ENCODE data around the gene PIM3.

Gene PIM3

DNA sequence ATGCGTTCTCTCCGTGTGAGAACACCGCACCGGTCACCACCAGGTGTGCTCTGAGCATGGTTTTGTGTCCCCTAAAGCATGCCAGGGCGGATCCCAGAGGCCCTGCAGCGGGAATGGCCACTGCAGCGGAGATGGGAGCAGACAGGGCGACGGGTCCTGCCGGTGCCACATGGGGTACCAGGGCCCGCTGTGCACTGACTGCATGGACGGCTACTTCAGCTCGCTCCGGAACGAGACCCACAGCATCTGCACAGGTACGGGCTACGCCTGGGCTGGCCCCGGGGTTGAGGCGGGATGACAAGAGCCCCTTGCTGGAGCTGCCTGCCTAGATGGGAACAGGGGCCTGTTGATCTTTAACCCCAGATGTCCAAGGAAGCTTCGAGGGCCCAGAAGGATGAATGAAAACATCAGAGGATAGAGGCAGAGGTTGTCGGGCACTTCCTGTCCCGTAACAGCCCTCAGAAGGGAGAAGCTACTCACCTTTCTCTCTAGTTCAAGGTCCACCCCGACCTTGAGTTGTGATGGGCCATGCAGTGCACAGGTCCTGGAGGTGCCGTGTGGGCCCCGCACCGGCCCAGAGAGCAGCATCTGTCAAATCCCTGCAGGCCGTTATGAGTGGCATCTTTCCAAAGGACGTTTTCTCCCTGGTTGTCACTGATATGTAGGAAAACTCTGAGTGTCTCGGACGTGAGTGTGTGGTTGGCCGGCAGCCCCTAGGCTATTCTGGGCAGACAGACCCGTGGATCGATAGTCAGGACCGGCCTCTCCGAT is 38.9 kb upstream of the PIM3 start:
- no peak overlapping the region for H3K27ac ChIP-seq (ENCODE audit: low read depth, low read length)
- no peaks in the 10 kb centered on the region for H3K9me3 ChIP-seq (ENCODE audit: low read length)
- no peaks in the 10 kb centered on the region for H3K27me3 ChIP-seq (ENCODE audit: control insufficient read depth in 1 of 2, insufficient read depth in 2 of 2, low read length in 2 of 2)
- H3K9ac ChIP-seq (ENCODE audit: low read length), result no peak overlapping the region
- H3K4me1 ChIP-seq (ENCODE audit: insufficient read depth, low read length), result peaks cover 17% of the 10 kb centered on the region
- no peaks in the 10 kb centered on the region for H3K36me3 ChIP-seq (ENCODE audit: insufficient read depth, low read length)
- no peak overlapping the region for H3K4me3 ChIP-seq (ENCODE audit: low read depth in 1 of 2, low read length in 2 of 2)

- Histone ChIP-seq H3K36me3 (ENCODE audit: insufficient read depth, low read length) (no peaks in the 10 kb centered on the region), H3K27me3 (ENCODE audit: control insufficient read depth in 1 of 2, insufficient read depth in 2 of 2, low read length in 2 of 2) (no peaks in the 10 kb centered on the region), H3K4me1 (ENCODE audit: insufficient read depth, low read length) (peaks cover 9% of the 10 kb centered on the region), H3K9ac (ENCODE audit: low read length) (no peak overlapping the region), H3K4me3 (ENCODE audit: low read depth in 1 of 2, low read length in 2 of 2) (no peak overlapping the region), H3K27ac (ENCODE audit: low read depth, low read length) (no peak overlapping the region), H3K9me3 (ENCODE audit: low read length) (no peaks in the 10 kb centered on the region)
Measured at GRCh38 chr22:49922484-49922883, 38.1 kb upstream of the PIM3 start.

- H3K36me3 ChIP-seq (ENCODE audit: insufficient read depth, low read length), result no peaks in the 10 kb centered on the region
Measured at GRCh38 chr22:49922926-49923325, 37.6 kb upstream of the PIM3 start.

GRCh38 chr22:49923445-49923844 is 37.1 kb upstream of the PIM3 start:
- Histone ChIP-seq H3K4me1 (ENCODE audit: insufficient read depth, low read length) (peaks cover 8% of the 10 kb centered on the region), H3K27ac (ENCODE audit: low read depth, low read length) (no peak overlapping the region), H3K4me3 (ENCODE audit: low read depth in 1 of 2, low read length in 2 of 2) (no peak overlapping the region), H3K36me3 (ENCODE audit: insufficient read depth, low read length) (no peaks in the 10 kb centered on the region), H3K9me3 (ENCODE audit: low read length) (no peaks in the 10 kb centered on the region), H3K27me3 (ENCODE audit: control insufficient read depth in 1 of 2, insufficient read depth in 2 of 2, low read length in 2 of 2) (peaks cover 0 to 2% of the 10 kb centered on the region in 2 donors), H3K9ac (ENCODE audit: low read length) (no peak overlapping the region)

More at GRCh38 chr22:49922926-49923325, 37.6 kb upstream of the PIM3 start:
- H3K27ac ChIP-seq (ENCODE audit: low read depth, low read length), result no peak overlapping the region
- no peaks in the 10 kb centered on the region for H3K27me3 ChIP-seq (ENCODE audit: control insufficient read depth in 1 of 2, insufficient read depth in 2 of 2, low read length in 2 of 2)
- H3K4me1 ChIP-seq (ENCODE audit: insufficient read depth, low read length), result peaks cover 8% of the 10 kb centered on the region
- H3K9me3 ChIP-seq (ENCODE audit: low read length), result no peaks in the 10 kb centered on the region
- H3K9ac ChIP-seq (ENCODE audit: low read length), result no peak overlapping the region
- no peak overlapping the region for H3K4me3 ChIP-seq (ENCODE audit: low read depth in 1 of 2, low read length in 2 of 2)

- Histone ChIP-seq H3K4me1 (ENCODE audit: insufficient read depth, low read length) (peaks cover 3% of the 10 kb centered on the region), H3K27me3 (ENCODE audit: control insufficient read depth in 1 of 2, insufficient read depth in 2 of 2, low read length in 2 of 2) (peaks cover 0 to 10% of the 10 kb centered on the region in 2 donors), H3K9ac (ENCODE audit: low read length) (no peak overlapping the region), H3K4me3 (ENCODE audit: low read depth in 1 of 2, low read length in 2 of 2) (no peak overlapping the region), H3K36me3 (ENCODE audit: insufficient read depth, low read length) (no peaks in the 10 kb centered on the region), H3K27ac (ENCODE audit: low read depth, low read length) (no peak overlapping the region), H3K9me3 (ENCODE audit: low read length) (no peaks in the 10 kb centered on the region)
Measured at GRCh38 chr22:49924113-49924833, 36.3 kb upstream of the PIM3 start.

- H3K27ac ChIP-seq (ENCODE audit: low read depth, low read length), result no peak overlapping the region
- H3K4me3 ChIP-seq (ENCODE audit: low read depth in 1 of 2, low read length in 2 of 2), result no peak overlapping the region
- no peaks in the 10 kb centered on the region for H3K9me3 ChIP-seq (ENCODE audit: low read length)
- peaks cover 0 to 10% of the 10 kb centered on the region in 2 donors for H3K27me3 ChIP-seq (ENCODE audit: control insufficient read depth in 1 of 2, insufficient read depth in 2 of 2, low read length in 2 of 2)
- H3K36me3 ChIP-seq (ENCODE audit: insufficient read depth, low read length), result no peaks in the 10 kb centered on the region
- H3K9ac ChIP-seq (ENCODE audit: low read length), result no peak overlapping the region
- peaks cover 6% of the 10 kb centered on the region for H3K4me1 ChIP-seq (ENCODE audit: insufficient read depth, low read length)
Measured at GRCh38 chr22:49925525-49926128, 34.9 kb upstream of the PIM3 start.

DNA sequence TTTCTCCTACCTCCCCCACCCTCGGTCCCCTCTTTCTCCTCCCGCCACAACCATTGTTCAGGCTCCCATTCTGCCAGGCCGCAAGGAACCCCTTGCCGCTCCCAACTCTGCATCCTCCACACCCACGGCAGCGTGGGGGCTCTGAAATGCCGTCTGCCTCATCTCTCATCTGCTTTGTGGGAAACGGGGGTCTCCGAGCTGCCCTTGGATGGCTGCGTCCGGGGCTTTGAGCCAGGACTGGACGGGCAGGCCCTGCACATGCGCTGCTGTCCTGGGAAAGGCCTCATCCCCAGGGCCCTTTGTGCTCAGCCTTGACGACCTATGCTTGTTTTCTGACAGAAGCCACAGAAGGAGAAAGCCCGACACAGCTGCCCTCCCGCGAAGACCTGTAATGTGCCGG is 33.7 kb upstream of the PIM3 start:
- no peaks in the 10 kb centered on the region for H3K9me3 ChIP-seq (ENCODE audit: low read length)
- no peak overlapping the region for H3K27ac ChIP-seq (ENCODE audit: low read depth, low read length)
- H3K27me3 ChIP-seq (ENCODE audit: control insufficient read depth in 1 of 2, insufficient read depth in 2 of 2, low read length in 2 of 2), result peaks cover 0 to 10% of the 10 kb centered on the region in 2 donors
- H3K9ac ChIP-seq (ENCODE audit: low read length), result no peak overlapping the region
- no peak overlapping the region for H3K4me3 ChIP-seq (ENCODE audit: low read depth in 1 of 2, low read length in 2 of 2)
- peaks cover 6% of the 10 kb centered on the region for H3K4me1 ChIP-seq (ENCODE audit: insufficient read depth, low read length)
- H3K36me3 ChIP-seq (ENCODE audit: insufficient read depth, low read length), result no peaks in the 10 kb centered on the region

- no peak overlapping the region for H3K9ac ChIP-seq (ENCODE audit: low read length)
- peaks cover 6% of the 10 kb centered on the region for H3K4me1 ChIP-seq (ENCODE audit: insufficient read depth, low read length)
- no peaks in the 10 kb centered on the region for H3K36me3 ChIP-seq (ENCODE audit: insufficient read depth, low read length)
- no peak overlapping the region for H3K27ac ChIP-seq (ENCODE audit: low read depth, low read length)
- no peaks in the 10 kb centered on the region for H3K9me3 ChIP-seq (ENCODE audit: low read length)
- H3K27me3 ChIP-seq (ENCODE audit: control insufficient read depth in 1 of 2, insufficient read depth in 2 of 2, low read length in 2 of 2), result peaks cover 0 to 10% of the 10 kb centered on the region in 2 donors
- H3K4me3 ChIP-seq (ENCODE audit: low read depth in 1 of 2, low read length in 2 of 2), result no peak overlapping the region
Measured at GRCh38 chr22:49927483-49928184, 32.9 kb upstream of the PIM3 start.

- Histone ChIP-seq H3K9ac (ENCODE audit: low read length) (no peak overlapping the region), H3K27me3 (ENCODE audit: control insufficient read depth in 1 of 2, insufficient read depth in 2 of 2, low read length in 2 of 2) (peaks cover 0 to 10% of the 10 kb centered on the region in 2 donors), H3K4me1 (ENCODE audit: insufficient read depth, low read length) (peaks cover 6% of the 10 kb centered on the region), H3K4me3 (ENCODE audit: low read depth in 1 of 2, low read length in 2 of 2) (no peak overlapping the region), H3K27ac (ENCODE audit: low read depth, low read length) (no peak overlapping the region), H3K9me3 (ENCODE audit: low read length) (no peaks in the 10 kb centered on the region), H3K36me3 (ENCODE audit: insufficient read depth, low read length) (no peaks in the 10 kb centered on the region)
Measured at GRCh38 chr22:49928185-49928495, 32.4 kb upstream of the PIM3 start.

DNA sequence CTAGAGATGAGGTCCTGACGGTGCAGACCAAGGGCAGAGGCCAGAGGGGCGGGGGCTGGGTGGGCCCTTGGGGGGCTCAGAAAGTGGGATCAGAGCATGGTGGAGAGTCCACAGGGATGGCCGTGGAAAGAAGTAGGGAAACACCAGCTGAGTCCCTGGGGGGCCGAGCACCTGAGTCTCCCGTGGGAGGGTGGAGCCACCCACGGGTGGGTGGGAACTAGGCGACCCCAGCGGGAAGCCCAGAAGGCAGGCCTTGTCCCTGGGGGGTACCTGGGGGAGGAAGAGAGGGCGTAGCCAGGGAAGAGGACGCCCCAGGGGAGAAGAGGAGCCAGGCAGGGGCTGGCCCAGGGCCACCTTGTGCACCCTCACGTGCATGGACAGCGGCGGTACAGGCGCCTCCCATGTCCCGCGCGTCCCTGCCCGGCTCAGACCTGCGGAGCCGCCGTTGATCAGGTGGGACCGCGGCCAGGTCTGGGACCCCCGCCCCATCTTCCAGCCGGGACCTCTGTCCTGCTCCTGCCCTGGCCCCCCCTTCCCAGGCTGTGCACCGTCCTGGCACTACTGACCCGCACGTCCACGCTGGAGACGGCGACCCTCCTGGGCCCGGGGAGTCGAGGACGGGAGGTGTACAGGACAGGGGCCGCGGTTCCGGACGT is 31.9 kb upstream of the PIM3 start:
- peaks cover 0 to 10% of the 10 kb centered on the region in 2 donors for H3K27me3 ChIP-seq (ENCODE audit: control insufficient read depth in 1 of 2, insufficient read depth in 2 of 2, low read length in 2 of 2)
- H3K9ac ChIP-seq (ENCODE audit: low read length), result no peak overlapping the region
- no peaks in the 10 kb centered on the region for H3K36me3 ChIP-seq (ENCODE audit: insufficient read depth, low read length)
- H3K4me1 ChIP-seq (ENCODE audit: insufficient read depth, low read length), result peaks cover 6% of the 10 kb centered on the region
- no peak overlapping the region for H3K4me3 ChIP-seq (ENCODE audit: low read depth in 1 of 2, low read length in 2 of 2)
- no peaks in the 10 kb centered on the region for H3K9me3 ChIP-seq (ENCODE audit: low read length)
- no peak overlapping the region for H3K27ac ChIP-seq (ENCODE audit: low read depth, low read length)

All from muscle layer of colon (tissue), 2 donors.